Activated CD4-positive, CD25-positive, alpha-beta regulatory T cell (primary cell): ENCODE measurements around the gene CDC42BPA.

Source experiments
- DNase-seq, 4 experiments: peaks; one replicate each; lab custom pipeline; 2025; lab: John Stamatoyannopoulos, UW

Gene CDC42BPA

GRCh38 chr1:226979115-226979516 is 339.2 kb downstream of the CDC42BPA start:
- DNase-seq, result no peak

- no peak for DNase-seq
Measured at GRCh38 chr1:226978432-226979114, 339.7 kb downstream of the CDC42BPA start.

GRCh38 chr1:226977643-226978431 is 340.5 kb downstream of the CDC42BPA start:
- DNase-seq, result no peak

- no peak for DNase-seq
Measured at GRCh38 chr1:226976978-226977642, 341.2 kb downstream of the CDC42BPA start.

GRCh38 chr1:226976276-226976977 is 341.9 kb downstream of the CDC42BPA start:
- no peak for DNase-seq

DNA sequence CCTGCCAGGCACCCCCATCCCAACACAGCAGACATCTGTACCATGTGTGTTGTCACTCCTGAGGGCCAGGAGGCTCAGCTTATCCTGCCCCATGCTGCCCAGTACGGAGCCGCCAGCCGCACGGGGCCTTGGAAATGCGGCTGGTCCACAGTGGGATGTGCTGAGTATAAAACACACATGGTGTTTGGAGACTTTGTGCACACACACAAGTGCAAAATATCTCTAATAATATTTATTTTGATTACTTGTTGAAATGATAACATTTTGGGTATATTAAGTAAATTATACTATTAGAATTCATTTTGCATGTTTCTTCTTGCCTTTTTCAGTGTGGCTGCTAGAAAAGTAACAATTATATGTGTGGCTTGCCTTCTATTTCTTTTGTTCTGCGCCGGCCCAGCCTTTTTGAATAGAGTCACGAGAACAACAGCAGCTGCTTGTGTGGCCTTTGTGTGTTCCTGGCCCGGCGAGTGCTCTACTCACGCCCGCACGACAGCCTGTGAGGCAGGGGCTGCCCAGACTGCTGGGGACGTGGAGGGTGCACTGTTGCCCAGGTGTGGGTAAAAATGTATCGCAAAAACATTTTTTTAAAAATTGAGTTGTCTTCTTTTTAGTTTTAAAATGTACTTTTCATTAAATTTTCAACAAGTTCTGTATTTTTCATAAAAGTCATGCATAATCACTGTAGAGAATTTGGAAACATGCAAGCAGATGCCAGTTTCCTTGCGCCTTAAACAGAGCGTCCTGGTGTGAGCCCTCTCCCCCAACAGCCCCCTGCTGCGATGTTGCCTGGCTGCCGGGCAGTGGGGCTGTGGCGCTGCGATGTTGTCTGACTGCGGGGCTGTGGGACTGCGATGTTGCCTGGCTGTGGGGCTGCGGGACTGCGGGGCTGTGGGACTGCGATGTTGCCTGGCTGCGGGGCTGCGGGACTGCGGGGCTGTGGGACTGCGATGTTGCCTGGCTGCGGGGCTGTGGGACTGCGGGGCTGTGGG is 342.7 kb downstream of the CDC42BPA start:
- no peak for DNase-seq

- no peak for DNase-seq
Measured at GRCh38 chr1:226974544-226975258, 343.6 kb downstream of the CDC42BPA start.

DNA sequence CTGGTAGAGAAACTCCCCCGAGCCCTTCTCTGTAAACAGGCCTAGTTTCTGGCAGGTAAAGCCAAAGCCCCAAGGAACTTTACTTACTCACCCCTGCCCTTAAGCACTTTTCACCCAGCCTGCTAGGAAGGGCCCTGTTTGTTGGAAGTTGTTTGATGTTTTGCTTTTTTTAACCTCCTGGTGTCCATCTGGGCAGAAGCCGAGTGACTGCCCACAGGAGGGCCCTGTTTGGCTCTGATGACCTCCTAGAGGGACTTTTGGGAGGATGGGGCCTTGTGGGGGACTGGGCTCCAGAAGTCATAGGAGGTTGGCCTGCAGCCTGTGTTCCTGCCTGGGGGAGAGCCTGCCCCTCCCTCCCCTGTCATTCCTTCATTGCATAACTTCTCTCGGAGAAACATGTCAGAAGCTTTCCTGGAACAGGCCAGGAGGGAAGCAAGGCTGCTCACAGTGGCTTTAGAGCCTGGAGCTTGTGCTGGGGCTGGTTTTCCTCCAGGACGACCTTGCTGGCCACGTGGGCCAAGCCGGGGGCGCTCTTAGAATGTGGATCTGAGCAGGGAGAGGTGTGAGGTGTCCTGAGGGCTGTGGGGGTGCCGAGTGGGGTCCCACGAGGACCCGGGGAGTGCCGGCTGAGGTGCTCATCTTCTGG is 344.3 kb downstream of the CDC42BPA start:
- no peak for DNase-seq

- DNase-seq, result no peak
Measured at GRCh38 chr1:226973371-226973897, 344.9 kb downstream of the CDC42BPA start.

DNA sequence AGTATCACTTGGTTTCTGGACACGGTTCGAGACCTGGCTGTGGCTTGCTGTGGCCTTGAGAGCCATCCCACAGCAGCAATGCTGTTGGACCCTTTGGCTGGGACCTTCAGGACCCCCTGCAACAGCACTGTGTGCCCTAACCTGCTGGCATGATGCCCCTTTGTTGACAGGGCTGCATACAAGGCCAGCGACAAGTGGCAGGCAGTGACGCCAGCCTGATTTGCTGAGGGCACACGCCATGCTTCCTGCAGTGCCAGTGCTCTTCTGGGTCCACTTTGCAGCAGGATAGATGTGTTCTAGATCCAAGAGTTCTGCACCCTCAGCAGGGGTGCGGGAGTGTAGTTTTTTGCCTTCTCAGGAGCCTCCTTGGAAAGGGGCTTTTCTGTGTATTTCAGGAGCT is 345.4 kb downstream of the CDC42BPA start:
- no peak for DNase-seq

DNA sequence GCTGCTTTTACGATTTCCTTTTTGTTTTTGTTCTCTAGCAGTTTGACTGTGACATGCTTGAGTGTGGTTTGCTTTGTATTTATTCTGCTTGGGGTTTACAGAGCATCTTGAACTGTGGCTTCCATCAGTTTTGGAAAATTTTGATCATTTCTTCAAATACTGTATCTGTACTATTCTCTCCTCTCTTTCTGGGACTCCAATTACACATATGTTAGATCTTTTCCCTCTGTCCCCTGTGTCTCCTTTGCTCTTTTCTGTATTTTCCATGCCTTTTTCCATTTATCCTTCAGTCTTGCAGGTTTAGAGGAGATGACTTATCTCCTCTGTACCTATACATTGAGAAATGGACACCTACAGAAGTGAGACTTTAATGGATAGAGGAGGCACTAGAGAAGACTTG is 346.5 kb downstream of the CDC42BPA start:
- no peak for DNase-seq

DNA sequence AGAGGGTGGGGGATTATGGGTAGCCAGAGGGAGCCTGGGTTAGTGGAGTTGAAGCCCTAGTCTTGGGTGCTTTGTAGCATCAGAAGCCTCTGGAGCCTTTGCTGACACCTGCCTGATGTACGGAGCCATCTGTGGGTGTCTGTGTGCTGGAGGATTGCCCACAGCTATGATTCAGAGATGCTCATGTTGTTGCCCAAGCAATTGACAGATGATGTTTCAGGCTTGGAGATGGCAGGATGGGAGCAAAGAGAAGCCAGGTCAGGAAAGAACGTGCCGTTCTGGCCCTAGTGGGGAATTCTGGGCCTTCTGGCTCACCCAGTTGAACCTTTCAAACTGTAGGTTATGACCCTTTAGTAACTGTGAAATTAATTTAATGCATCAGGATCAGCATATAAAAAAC is 350.6 kb downstream of the CDC42BPA start:
- no peak for DNase-seq

GRCh38 chr1:226966683-226967082 is 351.6 kb downstream of the CDC42BPA start:
- no peak for DNase-seq

- no peak for DNase-seq
Measured at GRCh38 chr1:226965581-226966440, 352.5 kb downstream of the CDC42BPA start.

DNA sequence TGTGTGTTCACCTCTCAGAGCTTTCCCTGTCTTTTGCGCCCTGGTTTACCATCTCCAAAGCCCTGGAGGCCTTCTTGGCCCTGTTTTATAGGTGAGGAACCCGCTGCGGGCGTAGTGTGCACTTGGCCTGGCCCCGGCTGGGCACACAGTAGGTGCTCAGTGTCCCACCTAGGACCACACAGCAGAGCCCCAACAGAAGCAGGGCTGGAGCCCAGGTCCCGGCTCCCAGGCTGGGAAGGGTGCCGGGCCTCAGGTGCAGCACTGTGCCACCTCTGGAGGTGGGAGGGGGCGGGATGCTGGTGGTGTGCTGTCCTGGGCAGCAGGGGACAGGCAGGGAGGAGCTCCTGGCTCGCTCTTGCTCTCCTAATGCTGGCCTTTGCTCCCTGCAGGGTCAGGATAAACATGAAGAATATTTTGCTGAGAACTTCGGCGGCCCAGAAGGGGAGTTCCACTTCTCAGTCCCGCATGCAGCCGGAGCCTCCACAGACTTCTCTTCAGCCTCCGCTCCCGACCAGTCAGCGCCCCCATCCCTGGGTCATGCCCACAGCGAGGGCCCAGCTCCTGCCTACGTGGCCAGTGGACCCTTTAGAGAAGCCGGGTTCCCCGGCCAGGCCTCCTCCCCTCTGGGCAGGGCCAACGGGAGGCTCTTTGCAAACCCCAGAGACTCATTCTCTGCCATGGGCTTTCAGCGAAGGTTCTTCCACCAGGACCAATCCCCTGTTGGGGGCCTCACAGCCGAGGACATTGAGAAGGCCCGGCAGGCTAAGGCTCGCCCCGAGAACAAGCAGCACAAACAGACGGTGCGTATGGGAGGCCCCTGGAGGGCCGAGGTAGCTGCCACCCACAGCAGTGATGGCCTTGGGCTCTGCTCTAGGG is 353.4 kb downstream of the CDC42BPA start:
- no peak for DNase-seq

DNA sequence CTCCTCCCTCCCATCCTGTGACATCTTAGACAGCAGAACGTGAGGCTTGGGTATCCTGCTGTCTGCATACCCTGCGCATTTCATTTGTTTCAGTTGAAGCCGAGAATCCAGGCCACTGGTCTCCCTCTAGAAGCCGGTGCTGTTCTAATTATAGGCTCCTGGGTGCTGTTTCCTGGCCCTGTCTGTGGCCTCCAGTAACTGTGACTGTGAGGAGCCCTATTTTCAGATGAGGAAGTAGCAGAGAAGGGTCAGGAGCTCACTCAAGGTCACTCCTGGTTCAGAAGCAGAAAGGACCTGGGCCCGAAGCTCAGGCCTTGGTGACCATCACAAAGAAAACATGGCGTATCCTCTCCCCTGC is 354.2 kb downstream of the CDC42BPA start:
- no peak for DNase-seq

DNA sequence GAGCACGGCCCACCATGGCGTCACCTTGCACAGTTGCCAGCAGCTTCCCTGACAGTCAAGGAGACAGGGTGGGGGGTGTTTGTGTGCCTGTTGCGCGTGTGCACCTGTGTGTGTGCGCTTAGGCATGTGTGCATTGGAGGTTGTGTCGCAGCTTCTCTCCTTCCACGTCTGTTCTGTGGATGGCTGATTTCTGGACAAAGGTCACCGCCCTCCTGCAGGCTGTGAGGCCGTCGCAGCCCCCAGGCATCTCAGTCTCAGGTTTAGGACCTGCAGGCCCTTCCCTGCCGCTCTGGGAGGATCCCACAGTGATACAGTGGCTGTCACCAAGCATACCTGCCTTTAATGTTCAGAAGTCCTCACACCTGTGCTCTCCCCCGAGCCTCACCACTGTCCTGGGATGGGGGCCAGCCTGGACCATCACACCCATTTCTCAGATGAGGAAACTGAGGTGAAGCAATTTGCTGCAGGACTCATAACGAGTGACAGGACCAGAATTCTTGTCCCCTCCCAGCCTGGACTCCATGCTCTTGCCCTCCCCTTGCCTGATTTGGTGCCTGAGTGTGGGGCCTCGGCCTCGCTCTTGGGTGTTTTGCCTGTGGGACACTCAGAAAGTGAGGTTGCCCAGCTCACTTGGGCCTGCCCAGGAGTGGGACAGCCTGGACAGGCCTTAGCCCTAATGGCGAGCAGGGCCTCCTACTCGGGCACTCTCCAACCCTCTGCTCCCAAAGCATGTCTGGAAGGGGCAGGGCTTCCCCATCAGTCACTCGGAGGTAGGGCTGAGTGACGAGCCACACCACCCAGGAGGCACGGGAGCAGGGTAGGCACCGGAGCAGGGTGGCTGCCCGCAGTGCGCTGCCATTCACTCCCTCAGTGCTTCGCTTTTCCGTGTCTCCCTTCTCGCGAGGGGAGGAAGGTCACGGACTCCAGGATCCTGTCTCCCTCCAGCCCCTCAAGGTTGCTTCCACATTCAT is 355.6 kb downstream of the CDC42BPA start:
- DNase-seq, result no peak
